ENCODE data around the gene TRAK1.

The TRAK1 gene

GRCh38 chr3:42188376-42188775, 97.2 kb downstream of the TRAK1 start:
- TF ChIP-seq FOXP2 (optimal IDR thresholded peaks at IDR 0.05; ENCODE audit: control extremely low read depth, extremely low read length, insufficient read depth), result no peak
- no peak for TF ChIP-seq EZH2 (IDR thresholded peaks at IDR 0.05)
- no peak for TF ChIP-seq POLR2AphosphoS5 (IDR thresholded peaks at IDR 0.05; ENCODE audit: borderline replicate concordance, low read depth, low read length)
- no peak for DNase-seq (ENCODE audit: low read depth, low spot score)

GRCh38 chr3:42189001-42189460, 97.9 kb downstream of the TRAK1 start:
- TF ChIP-seq EZH2 (IDR thresholded peaks at IDR 0.05) (no peak), POLR2AphosphoS5 (IDR thresholded peaks at IDR 0.05; ENCODE audit: borderline replicate concordance, low read depth, low read length) (no peak), FOXP2 (optimal IDR thresholded peaks at IDR 0.05; ENCODE audit: control extremely low read depth, extremely low read length, insufficient read depth) (no peak)
- H3K27ac ChIP-seq, result no peak overlapping the region
- no peak overlapping the region for H3K9ac ChIP-seq (ENCODE audit: insufficient read length)
- no peaks in the 10 kb centered on the region for H3K36me3 ChIP-seq (ENCODE audit: insufficient read depth, low read length)
- H3K9me3 ChIP-seq (ENCODE audit: low read depth, low read length), result no peaks in the 10 kb centered on the region
- no peak for DNase-seq (ENCODE audit: low read depth, low spot score)
- no peak overlapping the region for H3K4me3 ChIP-seq

More at GRCh38 chr3:42188376-42188775, 97.2 kb downstream of the TRAK1 start:
- Histone ChIP-seq H3K36me3 (ENCODE audit: insufficient read depth, low read length) (no peaks in the 10 kb centered on the region), H3K9ac (ENCODE audit: insufficient read length) (no peak overlapping the region), H3K9me3 (ENCODE audit: low read depth, low read length) (no peaks in the 10 kb centered on the region), H3K4me3 (no peak overlapping the region), H3K27ac (no peak overlapping the region)

GRCh38 chr3:42189736-42190135, 98.6 kb downstream of the TRAK1 start:
- no peak for DNase-seq (ENCODE audit: low read depth, low spot score)
- Histone ChIP-seq H3K9ac (ENCODE audit: insufficient read length) (no peak overlapping the region), H3K27ac (no peak overlapping the region), H3K9me3 (ENCODE audit: low read depth, low read length) (no peaks in the 10 kb centered on the region), H3K36me3 (ENCODE audit: insufficient read depth, low read length) (no peaks in the 10 kb centered on the region), H3K4me3 (no peak overlapping the region)
- TF ChIP-seq POLR2AphosphoS5 (IDR thresholded peaks at IDR 0.05; ENCODE audit: borderline replicate concordance, low read depth, low read length) (no peak), EZH2 (IDR thresholded peaks at IDR 0.05) (no peak), FOXP2 (optimal IDR thresholded peaks at IDR 0.05; ENCODE audit: control extremely low read depth, extremely low read length, insufficient read depth) (no peak)

- no peak for TF ChIP-seq FOXP2 (optimal IDR thresholded peaks at IDR 0.05; ENCODE audit: control extremely low read depth, extremely low read length, insufficient read depth)
- Histone ChIP-seq H3K4me3 (no peak overlapping the region), H3K9ac (ENCODE audit: insufficient read length) (no peak overlapping the region), H3K27ac (no peak overlapping the region), H3K36me3 (ENCODE audit: insufficient read depth, low read length) (no peaks in the 10 kb centered on the region), H3K9me3 (ENCODE audit: low read depth, low read length) (no peaks in the 10 kb centered on the region)
- DNase-seq (ENCODE audit: low read depth, low spot score), result peak; percentile 8
These were observed 99.7 kb downstream of the TRAK1 start for GRCh38 chr3:42190701-42191442.

GRCh38 chr3:42191443-42191747, 100.2 kb downstream of the TRAK1 start:
- Histone ChIP-seq H3K9ac (ENCODE audit: insufficient read length) (no peak overlapping the region), H3K4me3 (no peak overlapping the region), H3K27ac (no peak overlapping the region), H3K9me3 (ENCODE audit: low read depth, low read length) (no peaks in the 10 kb centered on the region), H3K36me3 (ENCODE audit: insufficient read depth, low read length) (no peaks in the 10 kb centered on the region)
- DNase-seq (ENCODE audit: low read depth, low spot score), result no peak
- no peak for TF ChIP-seq FOXP2 (optimal IDR thresholded peaks at IDR 0.05; ENCODE audit: control extremely low read depth, extremely low read length, insufficient read depth)
- TF ChIP-seq POLR2AphosphoS5 (IDR thresholded peaks at IDR 0.05; ENCODE audit: borderline replicate concordance, low read depth, low read length), result no peak
- TF ChIP-seq EZH2 (IDR thresholded peaks at IDR 0.05), result no peak

GRCh38 chr3:42192334-42193200, 101.4 kb downstream of the TRAK1 start:
- TF ChIP-seq POLR2AphosphoS5 (IDR thresholded peaks at IDR 0.05; ENCODE audit: borderline replicate concordance, low read depth, low read length), result no peak
- TF ChIP-seq EZH2 (IDR thresholded peaks at IDR 0.05), result no peak
- TF ChIP-seq FOXP2 (optimal IDR thresholded peaks at IDR 0.05; ENCODE audit: control extremely low read depth, extremely low read length, insufficient read depth), result no peak
- H3K36me3 ChIP-seq (ENCODE audit: insufficient read depth, low read length), result no peaks in the 10 kb centered on the region
- H3K9ac ChIP-seq (ENCODE audit: insufficient read length), result no peak overlapping the region
- DNase-seq (ENCODE audit: low read depth, low spot score), result no peak
- no peak overlapping the region for H3K27ac ChIP-seq
- no peak overlapping the region for H3K4me3 ChIP-seq
- no peaks in the 10 kb centered on the region for H3K9me3 ChIP-seq (ENCODE audit: low read depth, low read length)

GRCh38 chr3:42194943-42195510, 103.9 kb downstream of the TRAK1 start:
- Histone ChIP-seq H3K36me3 (ENCODE audit: insufficient read depth, low read length) (no peaks in the 10 kb centered on the region; the same call in 1 of the 2 replicates), H3K9ac (ENCODE audit: insufficient read length) (no peak overlapping the region), H3K27ac (no peak overlapping the region), H3K9me3 (ENCODE audit: low read depth, low read length) (no peaks in the 10 kb centered on the region), H3K4me3 (no peak overlapping the region)
- no peak for DNase-seq (ENCODE audit: low read depth, low spot score)
- TF ChIP-seq EZH2 (IDR thresholded peaks at IDR 0.05) (no peak), FOXP2 (optimal IDR thresholded peaks at IDR 0.05; ENCODE audit: control extremely low read depth, extremely low read length, insufficient read depth) (no peak), POLR2AphosphoS5 (IDR thresholded peaks at IDR 0.05; ENCODE audit: borderline replicate concordance, low read depth, low read length) (no peak)

GRCh38 chr3:42195879-42196330, 104.7 kb downstream of the TRAK1 start:
- H3K27ac ChIP-seq, result peak overlapping the region; percentile 67
- H3K36me3 ChIP-seq (ENCODE audit: insufficient read depth, low read length), result no peaks in the 10 kb centered on the region; the same call in 1 of the 2 replicates

More at GRCh38 chr3:42195879-42196330, 104.7 kb downstream of the TRAK1 start:
- H3K9me3 ChIP-seq (ENCODE audit: low read depth, low read length), result no peaks in the 10 kb centered on the region
- no peak for DNase-seq (ENCODE audit: low read depth, low spot score)
- TF ChIP-seq EZH2 (IDR thresholded peaks at IDR 0.05), result no peak
- TF ChIP-seq POLR2AphosphoS5 (IDR thresholded peaks at IDR 0.05; ENCODE audit: borderline replicate concordance, low read depth, low read length), result no peak
- no peak for TF ChIP-seq FOXP2 (optimal IDR thresholded peaks at IDR 0.05; ENCODE audit: control extremely low read depth, extremely low read length, insufficient read depth)
- 0 out of 2 replicates have a peak overlapping the region, but pooled peaks have one; percentile 28 for H3K4me3 ChIP-seq
- H3K9ac ChIP-seq (ENCODE audit: insufficient read length), result no peak overlapping the region
